Lung microvascular endothelial cell (primary cell): ENCODE measurements around the gene SLC44A1. TPM values are rescaled to one million over a fixed set of nuclear protein-coding genes. Genes with fewer than 3 reads are reported as not detected.
A peak's percentile ranks its signal among the peaks of the same experiment; 100 is the strongest.

Experiments
- DNase-seq, 2 donors: peaks; one replicate each; pipeline versions ENCODE4 v3.0.0 to v3.0.0-alpha.2; 2010; ENCODE audit warnings: low read depth in 2 of 2
- total RNA-seq: library from RNA; depleted of rRNA; stranded (reverse); fragments of >200 nt; gene quantifications from 2 replicates; pipeline ENCODE4 v1.2.1, GENCODE V29; 2014

The SLC44A1 gene
- total RNA-seq, 1 donor from 2014 or later: 10.1 TPM

DNA sequence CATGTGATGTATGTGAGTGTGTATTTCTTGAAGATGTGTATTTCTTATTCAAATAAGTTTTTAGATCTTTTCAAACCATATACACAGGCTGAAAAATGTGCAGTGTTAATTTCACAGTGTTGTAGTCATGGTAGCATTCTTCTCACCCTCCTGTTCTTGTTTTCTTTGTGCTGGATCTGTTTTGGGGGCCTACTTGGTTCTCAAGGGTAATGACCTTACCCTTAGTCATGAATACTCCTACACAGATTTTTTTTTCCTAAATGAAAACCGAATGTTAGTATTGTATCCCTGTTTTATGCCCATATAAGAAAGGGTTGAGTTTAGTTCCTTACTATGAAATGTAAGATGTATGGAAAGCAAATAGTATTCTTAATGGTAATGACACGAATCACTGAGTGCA, 88.0 kb downstream of the SLC44A1 start:
- DNase-seq: no peak

DNA sequence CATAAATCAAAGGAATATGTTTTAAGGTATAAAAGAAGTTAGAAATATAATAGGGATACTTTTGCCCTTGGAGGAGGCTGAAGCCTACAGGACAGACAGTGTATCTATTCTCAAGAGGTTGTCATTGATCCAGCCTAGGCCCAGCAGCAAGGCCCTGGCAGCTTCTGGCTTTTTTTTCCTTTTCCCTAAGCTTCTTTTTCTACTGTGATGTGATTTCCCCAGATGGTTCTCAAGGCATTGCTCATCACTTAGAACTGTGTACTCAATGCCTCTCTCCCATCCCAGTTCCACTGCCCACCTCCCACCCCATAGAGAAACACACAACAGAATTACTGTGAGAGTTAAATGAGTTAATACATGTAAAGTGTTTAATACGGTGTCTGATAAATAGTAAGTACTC, 88.6 kb downstream of the SLC44A1 start:
- DNase-seq: no peak

DNA sequence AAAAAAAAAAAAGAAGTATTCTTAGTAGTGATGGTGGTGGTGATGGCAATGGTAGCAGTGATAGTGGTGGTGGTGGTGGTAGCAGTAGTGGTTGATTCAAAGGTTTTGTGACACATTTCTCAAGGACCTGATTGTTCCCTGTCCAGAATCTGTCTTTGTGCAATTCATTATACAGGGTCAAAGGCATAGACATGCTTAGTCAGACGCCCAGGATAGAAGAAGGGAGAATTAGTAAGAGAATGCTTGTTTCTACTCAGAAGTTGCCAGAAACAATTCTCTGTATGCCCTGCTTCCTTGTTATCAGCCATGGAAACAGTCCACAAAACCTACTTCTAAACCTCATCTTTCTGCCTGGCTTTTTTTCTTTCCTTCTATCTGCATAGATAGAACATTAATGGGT, 89.4 kb downstream of the SLC44A1 start:
- DNase-seq: no peak

DNA sequence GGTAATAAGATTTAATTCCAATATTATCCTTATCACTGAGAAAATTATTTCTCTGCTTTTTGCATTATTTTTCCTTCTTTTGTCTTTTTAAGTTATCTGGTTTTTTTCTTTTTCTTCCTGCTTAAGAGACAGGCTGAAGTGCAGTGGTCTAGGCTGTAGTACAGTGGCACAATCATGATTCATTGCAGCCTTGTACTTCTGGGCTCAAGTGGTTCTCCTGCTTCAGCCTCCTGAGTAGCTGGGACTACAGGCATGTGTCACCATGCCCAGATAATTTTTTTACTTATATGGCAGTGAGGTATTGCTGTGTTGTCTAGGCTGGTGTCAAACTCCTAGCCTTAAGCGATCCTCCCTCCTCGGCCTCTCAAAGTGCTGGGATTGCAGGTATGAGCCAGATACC, 93.9 kb downstream of the SLC44A1 start:
- DNase-seq: no peak

DNA sequence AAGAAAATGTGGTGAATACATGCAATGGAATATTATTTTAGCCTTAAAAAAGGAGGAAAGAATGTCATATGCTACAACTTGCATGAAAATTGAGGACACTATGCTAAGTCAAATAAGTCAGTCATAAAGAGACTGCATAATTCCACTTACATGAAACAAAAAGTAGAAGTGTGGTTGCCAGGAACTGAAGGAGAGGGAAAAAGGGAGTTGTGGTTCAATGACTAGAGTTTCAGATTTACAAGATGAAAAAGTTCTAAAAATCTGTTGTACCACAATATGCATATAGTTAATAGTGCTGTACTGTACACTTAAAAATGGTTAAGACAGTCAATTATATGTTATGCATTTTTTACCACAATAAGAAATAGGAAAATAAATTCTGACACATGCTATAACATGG, 95.4 kb downstream of the SLC44A1 start:
- no peak for DNase-seq

DNA sequence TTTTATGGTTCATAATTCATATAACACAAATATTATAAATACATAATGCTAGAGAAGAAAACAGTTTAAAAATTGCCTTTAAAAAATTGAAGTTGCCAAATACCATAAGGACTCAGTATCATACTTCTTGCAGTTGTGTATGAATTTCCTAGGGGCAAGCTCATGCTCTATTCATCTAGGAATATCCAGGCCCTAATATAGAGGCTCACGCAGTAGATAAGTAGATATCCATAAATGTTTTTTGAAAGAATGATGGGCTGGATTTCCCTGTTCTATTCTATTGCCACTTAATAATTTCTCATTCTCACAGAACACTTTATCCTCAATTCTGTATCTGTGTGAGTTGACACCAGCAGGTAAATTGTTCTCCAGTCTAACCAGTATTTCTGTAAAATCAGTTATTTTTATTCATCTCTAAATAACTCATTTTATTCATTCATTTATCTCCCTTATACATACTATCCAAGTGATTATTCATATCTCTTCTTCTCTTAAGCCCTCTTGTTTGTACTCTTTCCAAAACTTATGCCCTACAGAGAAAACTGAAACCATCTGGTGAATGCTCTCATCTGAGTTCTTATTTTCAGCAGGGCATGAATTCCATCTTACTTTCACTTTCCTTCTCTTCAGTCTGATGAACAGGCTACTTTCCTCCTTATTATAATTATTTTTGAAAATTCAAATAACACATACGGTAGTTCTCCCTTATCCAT, 97.1 kb downstream of the SLC44A1 start:
- DNase-seq: peak; percentile 12 to 43

DNA sequence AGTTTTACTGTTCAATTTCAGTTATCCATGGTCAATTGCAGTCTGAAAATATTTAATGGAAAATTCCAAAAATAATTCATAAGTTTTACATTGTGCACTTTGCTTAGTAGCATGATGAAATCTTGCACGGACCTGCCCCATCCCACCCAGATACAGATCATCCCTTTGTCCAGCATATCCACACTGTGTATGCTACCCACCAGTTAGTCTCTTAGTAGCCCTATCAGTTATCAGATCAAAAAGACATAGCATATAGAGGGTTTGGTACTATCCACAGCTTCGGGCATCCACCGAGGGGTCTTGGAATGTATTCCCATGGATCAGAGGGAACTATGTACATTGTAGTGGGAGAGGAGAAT, 97.7 kb downstream of the SLC44A1 start:
- no peak for DNase-seq

DNA sequence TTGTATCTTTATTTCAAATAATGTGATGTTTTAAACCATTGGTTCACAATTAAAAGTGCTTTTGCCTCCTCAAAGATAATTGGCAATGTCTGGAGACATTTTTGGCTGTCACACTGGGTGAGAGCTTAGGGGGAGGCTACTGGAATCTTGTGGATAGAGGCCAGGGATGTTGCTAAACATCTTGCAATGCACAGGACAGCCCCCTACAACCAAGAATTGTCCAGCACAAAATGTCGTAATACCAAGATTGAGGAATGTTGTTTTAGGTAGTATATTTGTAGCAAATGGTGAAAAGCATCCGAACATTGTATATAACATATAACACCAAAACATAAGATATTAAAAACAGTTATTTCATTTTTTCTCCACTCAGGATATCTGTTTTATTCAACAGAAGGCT, 99.8 kb downstream of the SLC44A1 start:
- DNase-seq: no peak

DNA sequence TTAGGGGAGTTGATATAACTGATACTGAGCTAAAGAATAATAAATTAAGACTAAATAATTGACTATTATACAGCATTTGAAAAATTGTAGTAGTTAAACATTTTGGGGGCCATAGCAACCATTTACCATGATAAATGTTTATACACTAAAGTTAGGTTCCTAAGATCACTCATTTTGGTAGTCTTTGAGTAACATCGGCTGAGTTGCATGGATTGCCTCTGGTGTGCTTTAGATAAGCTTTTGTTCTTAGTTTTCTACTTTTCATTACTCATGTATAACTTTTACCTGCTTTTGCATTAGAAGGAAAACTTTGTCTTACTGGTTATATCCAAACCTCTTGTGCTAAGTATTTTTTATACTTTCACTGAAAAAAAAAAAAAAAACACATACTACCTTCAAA, 101.2 kb downstream of the SLC44A1 start:
- DNase-seq: no peak

DNA sequence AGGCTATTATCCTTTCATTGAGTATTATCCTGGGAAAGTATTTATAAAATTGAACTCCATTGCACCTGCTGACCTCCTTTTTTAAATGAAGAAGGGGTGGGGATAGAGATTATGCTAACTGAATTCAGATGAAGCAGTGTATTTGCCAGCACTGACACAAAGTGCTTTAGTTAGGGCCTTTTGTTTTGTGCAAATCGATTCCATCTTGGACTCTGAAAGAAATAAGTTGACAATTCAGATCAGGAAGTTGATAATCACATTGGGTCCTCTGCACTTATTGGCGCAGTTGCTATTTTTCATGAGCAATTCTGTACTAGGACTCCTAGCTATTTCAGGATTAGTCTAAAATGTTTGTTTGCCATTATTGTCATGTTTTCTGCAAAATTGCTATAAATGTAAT, 101.8 kb downstream of the SLC44A1 start:
- DNase-seq: no peak

DNA sequence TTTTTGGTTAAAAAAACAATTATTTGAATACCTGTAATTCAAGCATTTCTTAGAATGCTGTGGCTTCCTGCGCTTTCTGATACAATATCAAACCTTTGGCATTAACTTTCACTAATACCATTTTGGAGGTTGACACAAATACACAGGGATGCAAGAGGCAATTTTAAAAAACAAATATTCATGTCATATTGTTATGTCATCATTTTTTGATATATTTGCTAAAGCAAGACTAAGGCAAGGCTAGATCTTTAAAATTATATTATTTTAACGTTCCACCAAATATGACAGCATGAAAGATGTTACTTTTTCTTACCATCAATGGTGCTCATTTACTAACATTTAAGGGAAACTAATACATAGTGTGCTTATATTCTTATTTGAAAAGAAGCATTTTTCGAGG, 110.0 kb downstream of the SLC44A1 start:
- DNase-seq: no peak

DNA sequence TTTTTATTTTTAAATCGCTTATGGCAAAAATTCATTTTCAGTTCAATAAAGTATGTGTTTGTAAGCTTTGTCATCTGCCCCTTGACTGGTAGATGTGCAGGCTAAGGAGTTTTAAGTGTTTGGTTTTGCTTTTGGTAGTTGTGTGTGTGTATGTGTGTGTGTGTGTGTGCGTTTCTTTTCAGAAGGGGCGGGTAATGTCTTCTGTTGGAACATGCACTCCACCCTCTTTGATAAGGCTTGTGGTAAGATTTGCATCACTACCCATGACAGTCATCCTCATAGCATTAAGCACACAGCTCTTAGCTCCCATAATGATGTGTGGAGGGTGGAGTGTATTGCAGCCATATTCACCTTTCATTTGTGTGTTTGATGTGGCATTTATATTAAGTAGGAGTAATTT, 111.3 kb downstream of the SLC44A1 start:
- no peak for DNase-seq

DNA sequence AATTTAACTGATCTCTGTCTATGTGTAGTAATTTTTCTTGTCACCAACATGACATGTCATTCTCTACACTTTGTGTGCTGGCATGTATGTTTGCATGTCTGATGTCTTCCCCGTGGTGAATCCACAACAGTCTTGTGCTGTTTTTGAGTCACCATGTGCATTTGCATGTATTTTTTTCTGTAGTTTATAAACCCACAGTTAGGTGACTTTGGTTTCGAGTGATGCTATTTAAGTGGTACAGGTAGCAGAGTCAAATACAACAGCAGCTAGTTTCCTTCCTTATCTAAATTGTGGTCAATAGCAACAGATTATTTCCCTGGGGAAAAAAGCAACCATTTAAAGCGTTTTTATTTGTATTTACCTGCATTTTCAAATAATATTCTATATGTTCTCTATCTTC, 113.5 kb downstream of the SLC44A1 start:
- DNase-seq: no peak

DNA sequence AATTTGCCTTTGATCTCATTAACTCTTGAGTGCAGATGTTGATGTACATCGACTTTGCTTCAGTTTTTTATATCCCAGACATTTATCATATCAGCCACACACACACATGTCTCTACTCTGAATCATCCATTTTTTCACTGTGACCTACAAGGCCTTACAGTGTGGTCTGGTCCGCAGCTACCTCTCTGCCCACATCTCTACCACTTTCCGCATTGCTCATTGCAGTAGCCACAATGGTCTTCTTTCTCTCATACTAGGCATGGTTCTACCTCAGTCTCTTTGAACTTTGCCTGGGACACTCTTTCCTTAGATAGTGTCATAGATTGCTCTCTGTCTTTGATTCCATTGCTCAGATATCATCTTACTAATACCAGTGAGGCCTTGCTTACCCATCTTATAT, 115.4 kb downstream of the SLC44A1 start:
- no peak for DNase-seq

DNA sequence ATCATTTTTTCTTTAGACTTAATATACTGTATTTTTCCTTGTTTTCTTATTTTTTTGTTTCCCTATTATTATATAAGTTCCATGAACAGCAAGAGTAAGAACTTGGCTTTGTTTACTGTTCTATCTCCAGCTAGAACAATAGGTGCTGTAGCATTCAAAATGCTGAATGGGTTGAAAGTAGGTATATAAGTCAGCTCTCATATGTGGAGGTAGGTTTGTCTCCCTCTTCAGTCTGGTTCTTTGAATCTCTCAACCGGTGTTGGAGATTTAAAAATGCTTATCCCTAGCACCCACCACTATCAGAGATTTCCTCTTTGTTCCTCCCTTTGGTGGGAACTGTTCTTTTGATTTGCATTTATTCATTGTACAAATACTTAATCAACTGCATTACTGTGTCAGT, 115.9 kb downstream of the SLC44A1 start:
- DNase-seq: no peak

DNA sequence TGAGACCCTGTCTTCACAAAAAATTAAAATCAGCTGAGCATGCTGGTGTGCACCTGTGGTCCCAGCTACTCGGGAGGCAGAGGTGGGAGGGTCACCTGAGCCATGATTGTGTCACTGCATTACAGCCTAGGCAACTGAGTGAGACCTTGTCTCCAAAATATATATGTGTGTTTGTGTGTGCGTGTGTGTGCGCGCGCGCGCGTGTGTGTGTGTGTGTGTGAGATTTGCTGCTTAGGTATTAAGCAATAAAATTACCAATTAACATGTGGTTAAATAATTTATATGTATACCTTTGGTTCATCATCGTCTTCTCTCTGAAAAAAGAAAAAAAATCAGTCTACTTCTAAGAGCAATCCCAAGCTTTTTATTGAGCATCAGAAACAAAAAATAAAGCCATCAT, 117.4 kb downstream of the SLC44A1 start:
- peak in 1 of 2 donors; percentile 2 for DNase-seq

DNA sequence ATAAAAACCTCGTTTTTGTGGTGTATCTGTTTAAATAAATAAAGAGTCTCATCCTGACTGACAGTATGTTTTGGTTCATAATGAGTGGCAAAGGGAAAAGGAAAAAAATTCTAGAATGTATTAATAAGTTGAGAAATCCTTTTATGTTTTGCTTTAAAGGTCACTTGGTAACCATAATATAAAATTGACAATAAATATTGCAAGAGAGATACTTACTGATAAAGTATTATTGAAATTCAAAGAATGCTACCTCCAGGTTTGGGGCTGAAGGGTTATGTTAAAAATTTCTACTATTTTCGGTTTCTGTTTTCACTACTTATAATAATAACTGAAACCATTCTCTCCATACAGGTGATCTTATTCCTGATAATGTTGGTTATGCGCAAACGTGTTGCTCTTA, 118.0 kb downstream of the SLC44A1 start:
- DNase-seq: no peak

DNA sequence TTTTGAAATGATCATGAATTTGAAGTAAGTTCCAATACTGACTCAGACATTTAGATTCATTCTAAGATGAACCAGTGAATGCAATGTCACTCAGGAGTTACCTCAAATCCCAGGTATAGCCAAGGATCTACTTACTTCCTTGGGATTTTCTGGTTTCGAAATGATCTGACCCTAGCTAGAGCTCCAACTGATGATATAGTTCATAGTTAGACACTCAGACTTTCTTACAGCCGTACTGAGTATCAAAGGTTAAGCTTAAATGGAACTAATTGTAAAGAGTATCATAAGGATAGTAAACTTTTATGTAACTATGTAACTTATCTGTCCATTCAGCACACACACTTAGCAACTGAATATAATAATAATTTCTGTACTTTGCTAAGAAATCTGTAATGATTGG, 119.4 kb downstream of the SLC44A1 start:
- no peak for DNase-seq

DNA sequence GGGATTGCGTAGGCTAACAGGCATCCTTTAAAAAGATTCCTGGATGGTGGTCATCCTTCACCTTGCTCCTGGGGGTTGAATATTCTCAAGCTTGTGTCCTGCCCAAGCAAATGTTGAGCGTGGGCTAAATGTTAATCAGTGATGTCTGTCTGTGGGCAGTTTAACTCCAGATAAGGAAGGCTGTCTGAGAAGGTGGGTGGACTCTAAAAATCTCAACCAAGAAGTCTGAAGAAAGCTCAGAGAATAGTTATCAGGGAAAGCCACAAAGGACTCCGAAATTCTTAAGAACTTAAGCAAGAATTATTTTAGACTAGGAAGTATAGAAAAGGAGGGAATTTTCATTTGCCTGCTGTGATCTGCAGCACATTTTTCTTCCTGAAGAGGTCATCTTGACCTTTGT, 125.5 kb downstream of the SLC44A1 start:
- no peak for DNase-seq

DNA sequence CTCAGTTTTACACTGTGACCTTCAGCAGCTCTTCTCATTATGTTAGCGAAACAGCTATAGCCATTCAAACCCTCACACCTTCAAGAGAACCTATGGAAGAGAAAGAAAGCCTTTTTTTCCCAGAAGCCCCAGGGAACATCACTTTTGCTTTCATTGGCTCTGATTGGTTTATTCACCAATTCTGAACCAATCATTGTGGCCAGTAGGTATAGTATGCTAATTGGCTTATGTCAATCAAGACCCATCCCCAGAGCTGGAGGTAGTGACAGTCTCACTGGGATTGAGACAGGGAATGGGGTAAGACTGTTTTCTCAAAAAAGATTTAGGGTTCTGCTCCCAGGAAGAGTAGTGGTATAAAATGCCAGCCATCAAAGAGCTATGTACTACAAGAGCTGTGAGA, 129.3 kb downstream of the SLC44A1 start:
- no peak for DNase-seq

DNA sequence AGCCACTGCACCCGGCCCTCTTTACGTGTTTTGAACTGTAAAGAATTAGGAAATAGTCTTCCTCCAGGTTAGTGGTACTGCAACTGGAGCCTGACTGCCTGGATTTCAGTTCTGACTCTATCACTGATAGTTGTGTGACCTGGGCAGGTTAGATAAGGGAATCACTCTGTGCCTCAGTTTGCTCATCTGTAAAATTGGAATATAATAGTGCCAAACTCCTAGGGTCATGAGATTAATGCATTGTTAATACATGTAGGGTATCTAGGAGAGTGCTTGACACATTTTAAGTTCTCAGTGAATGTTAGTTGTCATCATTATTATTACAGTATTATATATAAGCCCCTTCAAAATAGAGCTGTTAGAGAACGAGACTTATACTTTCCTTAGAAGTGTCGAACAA, 130.9 kb downstream of the SLC44A1 start:
- DNase-seq: no peak

DNA sequence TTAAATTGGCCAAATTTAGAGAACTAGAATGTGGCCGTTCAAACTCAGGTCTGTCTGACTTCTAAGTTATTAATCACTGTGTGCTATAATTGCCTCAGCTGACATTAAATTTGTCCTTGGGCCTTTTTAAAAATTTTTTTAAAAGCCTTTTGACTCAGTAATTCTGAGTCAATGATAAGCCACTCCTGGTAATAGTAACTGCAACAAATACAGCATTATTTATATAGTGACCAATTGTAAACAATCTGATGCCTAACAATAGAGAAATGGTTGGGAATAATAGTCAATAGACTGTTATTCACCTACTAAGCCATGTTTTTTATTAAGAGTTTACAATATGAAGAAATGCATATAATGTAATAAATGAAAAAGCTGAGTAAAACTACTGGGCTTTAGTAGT, 132.4 kb downstream of the SLC44A1 start:
- no peak for DNase-seq

DNA sequence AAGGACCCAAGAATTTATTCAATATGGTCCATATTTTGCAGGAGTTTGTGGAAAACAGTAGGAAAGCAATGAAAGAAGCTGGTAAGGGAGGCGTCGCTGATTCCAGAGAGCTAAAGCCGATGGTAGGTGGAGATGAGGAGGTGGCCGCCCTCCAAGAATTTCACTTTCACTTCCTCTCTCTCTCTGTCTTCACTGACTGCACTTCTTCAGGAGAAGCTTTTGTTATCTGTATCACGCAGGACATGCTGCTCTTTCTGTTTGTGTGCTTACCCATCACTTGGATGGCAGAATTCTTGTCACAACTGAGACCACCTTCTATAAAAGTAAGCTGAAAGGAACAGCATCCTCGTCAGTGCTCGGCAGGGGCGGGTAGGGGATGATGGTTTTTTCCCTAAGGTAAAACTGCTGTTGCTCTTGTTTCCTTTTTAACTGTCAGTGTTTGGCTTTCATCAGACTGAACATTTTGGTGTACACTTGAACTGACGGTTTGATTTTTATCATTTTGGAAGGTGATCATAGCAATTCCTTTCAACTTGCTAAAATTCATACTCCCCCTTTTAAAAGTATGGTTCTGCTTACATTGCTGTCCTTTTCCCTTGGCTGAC, 141.0 kb downstream of the SLC44A1 start:
- no peak for DNase-seq

DNA sequence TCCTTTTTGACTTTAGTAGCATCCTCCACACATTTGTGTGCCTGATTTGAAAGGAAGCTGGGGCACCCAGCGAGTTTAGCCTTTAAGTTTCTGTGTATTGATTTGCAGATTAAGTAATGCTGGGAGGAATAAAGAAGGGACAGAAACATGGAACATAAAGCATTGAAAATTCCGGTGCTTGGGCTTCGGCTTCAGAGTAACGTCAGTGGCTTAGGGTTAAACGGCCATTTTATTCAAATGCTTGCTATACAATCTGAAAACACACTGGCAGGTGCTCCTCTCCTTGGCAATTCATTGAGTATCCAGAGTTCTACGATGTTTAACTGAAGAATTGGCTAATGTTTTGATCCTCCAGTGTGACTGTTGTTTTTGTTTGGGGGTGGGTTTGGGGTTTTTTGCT, 145.3 kb downstream of the SLC44A1 start:
- no peak for DNase-seq
